Peyer's patch (tissue), 4 donors: ENCODE measurements around the gene VPS52.

ENCODE experiments used
- POLR2A ChIP-seq, 2 donors: fragments of 450-650 bp; IDR thresholded peaks; one replicate each; pipeline ENCODE4 v1.5.1; 2017; ENCODE audit warnings: antibody characterized with exemption in 2 of 2, mild to moderate bottlenecking in 2 of 2, moderate library complexity in 2 of 2
- TF ChIP-seq, protein P1 (sequence below), 6 experiments: fragments of 450-650 bp in 4 of 6; fragments of 200-600 bp in 2 of 6; sonication (generic) in 1 of 6; IDR thresholded peaks; one replicate each; pipeline ENCODE4 v1.5.1; 2017 to 2019; ENCODE audit warnings: antibody characterized with exemption in 6 of 6, mild to moderate bottlenecking in 3 of 6, moderate library complexity in 1 of 6

DNA sequence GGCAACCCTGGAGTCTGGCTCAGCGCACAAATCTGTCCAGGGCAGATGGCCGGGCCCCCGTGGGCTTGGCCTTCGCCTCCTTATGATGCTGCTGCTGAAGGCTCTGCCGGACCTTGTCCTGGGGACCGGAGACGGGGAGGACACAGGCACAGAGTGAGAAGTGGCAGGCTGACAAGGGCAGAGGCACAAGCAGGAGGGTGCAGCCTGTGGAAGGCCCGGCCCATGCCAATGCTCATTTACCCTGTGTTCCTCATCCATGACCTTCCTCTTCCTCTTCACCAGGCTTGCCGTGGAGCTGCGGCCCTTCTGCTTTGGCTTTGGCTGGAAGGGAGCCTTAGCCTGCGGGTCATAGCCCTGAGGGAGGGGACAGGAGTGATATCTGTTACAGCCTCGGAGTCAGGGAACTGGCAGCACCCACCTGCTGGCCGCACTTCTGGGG is 7.6 kb upstream of the VPS52 start:
- TF ChIP-seq, protein P1, sequence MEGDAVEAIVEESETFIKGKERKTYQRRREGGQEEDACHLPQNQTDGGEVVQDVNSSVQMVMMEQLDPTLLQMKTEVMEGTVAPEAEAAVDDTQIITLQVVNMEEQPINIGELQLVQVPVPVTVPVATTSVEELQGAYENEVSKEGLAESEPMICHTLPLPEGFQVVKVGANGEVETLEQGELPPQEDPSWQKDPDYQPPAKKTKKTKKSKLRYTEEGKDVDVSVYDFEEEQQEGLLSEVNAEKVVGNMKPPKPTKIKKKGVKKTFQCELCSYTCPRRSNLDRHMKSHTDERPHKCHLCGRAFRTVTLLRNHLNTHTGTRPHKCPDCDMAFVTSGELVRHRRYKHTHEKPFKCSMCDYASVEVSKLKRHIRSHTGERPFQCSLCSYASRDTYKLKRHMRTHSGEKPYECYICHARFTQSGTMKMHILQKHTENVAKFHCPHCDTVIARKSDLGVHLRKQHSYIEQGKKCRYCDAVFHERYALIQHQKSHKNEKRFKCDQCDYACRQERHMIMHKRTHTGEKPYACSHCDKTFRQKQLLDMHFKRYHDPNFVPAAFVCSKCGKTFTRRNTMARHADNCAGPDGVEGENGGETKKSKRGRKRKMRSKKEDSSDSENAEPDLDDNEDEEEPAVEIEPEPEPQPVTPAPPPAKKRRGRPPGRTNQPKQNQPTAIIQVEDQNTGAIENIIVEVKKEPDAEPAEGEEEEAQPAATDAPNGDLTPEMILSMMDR (IDR thresholded peaks at IDR 0.05) = no peak
- TF ChIP-seq POLR2A (IDR thresholded peaks at IDR 0.05) = no peak
